Mesothelial cell of epicardium (in vitro differentiated cells): ENCODE results near the gene PPIP5K1. TPM values are rescaled to one million over a fixed set of nuclear protein-coding genes. Genes with fewer than 3 reads are reported as not detected.

Source experiments
- DNase-seq, 2 experiments: peaks; one replicate each; pipeline ENCODE4 v3.0.0; 2021; ENCODE audit warnings: low spot score in 2 of 2; ENCODE audit not compliant: unreplicated experiment in 2 of 2
- H3K27ac Mint-ChIP-seq: 2 replicates; pipeline ENCODE4 v1.8.0; 2021; ENCODE audit warnings: mixed read lengths
- H3K27me3 Mint-ChIP-seq: 2 replicates; pipeline ENCODE4 v1.8.0; 2021; ENCODE audit warnings: low read depth, mixed read lengths
- H3K36me3 Mint-ChIP-seq: 2 replicates; pipeline ENCODE4 v1.8.0; 2021; ENCODE audit warnings: mixed read lengths
- H3K4me1 Mint-ChIP-seq: 2 replicates; pipeline ENCODE4 v1.8.0; 2021; ENCODE audit warnings: mixed read lengths
- H3K4me3 Mint-ChIP-seq: 2 replicates; pipeline ENCODE4 v1.8.0; 2021; ENCODE audit warnings: mild to moderate bottlenecking, moderate library complexity, mixed read lengths
- H3K9me3 Mint-ChIP-seq: 2 replicates; pipeline ENCODE4 v1.8.0; 2021; ENCODE audit warnings: mixed read lengths
- total RNA-seq: library from RNA; stranded (reverse); gene quantifications from 3 replicates; pipeline ENCODE4 v1.2.1, GENCODE V29; 2021
- TF ChIP-seq, protein P1 (sequence below): fragments of 200-600 bp; sonication (generic); IDR thresholded peaks from one replicate; pipeline ENCODE4 v1.5.0; 2021; ENCODE audit warnings: antibody characterized with exemption; ENCODE audit not compliant: unreplicated experiment

PPIP5K1 gene
- total RNA-seq, 1 donor from 2014 or later: 56.0 TPM

GRCh38 chr15:43484455-43484854, 105.6 kb downstream of the PPIP5K1 start:
- Mint-ChIP-seq H3K9me3 (no peaks in the 10 kb centered on the region), H3K36me3 (peaks cover 52% of the 10 kb centered on the region), H3K27ac (peak overlapping the region; percentile 17), H3K4me3 (no peak overlapping the region), H3K4me1 (peaks cover 4% of the 10 kb centered on the region), H3K27me3 (no peaks in the 10 kb centered on the region)
- TF ChIP-seq, protein P1, sequence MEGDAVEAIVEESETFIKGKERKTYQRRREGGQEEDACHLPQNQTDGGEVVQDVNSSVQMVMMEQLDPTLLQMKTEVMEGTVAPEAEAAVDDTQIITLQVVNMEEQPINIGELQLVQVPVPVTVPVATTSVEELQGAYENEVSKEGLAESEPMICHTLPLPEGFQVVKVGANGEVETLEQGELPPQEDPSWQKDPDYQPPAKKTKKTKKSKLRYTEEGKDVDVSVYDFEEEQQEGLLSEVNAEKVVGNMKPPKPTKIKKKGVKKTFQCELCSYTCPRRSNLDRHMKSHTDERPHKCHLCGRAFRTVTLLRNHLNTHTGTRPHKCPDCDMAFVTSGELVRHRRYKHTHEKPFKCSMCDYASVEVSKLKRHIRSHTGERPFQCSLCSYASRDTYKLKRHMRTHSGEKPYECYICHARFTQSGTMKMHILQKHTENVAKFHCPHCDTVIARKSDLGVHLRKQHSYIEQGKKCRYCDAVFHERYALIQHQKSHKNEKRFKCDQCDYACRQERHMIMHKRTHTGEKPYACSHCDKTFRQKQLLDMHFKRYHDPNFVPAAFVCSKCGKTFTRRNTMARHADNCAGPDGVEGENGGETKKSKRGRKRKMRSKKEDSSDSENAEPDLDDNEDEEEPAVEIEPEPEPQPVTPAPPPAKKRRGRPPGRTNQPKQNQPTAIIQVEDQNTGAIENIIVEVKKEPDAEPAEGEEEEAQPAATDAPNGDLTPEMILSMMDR: no peak
- DNase-seq: no peak

Other genes starting within 250 kb of the PPIP5K1 start
- 32.1 to 35.5 TPM (median 33.7 TPM) in 3 replicates for gene ZSCAN29, start 219.2 kb downstream of the PPIP5K1 start, total RNA-seq
- 25.4 to 29.1 TPM (median 26.3 TPM) in 3 replicates for gene TUBGCP4, start 219.1 kb downstream of the PPIP5K1 start, total RNA-seq
- 103 to 112 TPM (median 108 TPM) in 3 replicates for gene TP53BP1, start 97.1 kb downstream of the PPIP5K1 start, total RNA-seq
- 13.7 to 13.9 TPM (median 13.7 TPM) in 3 replicates for gene MAP1A, start 72.6 kb downstream of the PPIP5K1 start, total RNA-seq
- gene CKMT1B, start 3.8 kb upstream of the PPIP5K1 start, total RNA-seq: 0.20 to 0.44 TPM in 2 of 3 replicates, not detected in the other
- 2.1 to 2.9 TPM (median 2.7 TPM) in 3 replicates for gene STRC, start 28.6 kb upstream of the PPIP5K1 start, total RNA-seq
- 6.6 to 11.2 TPM (median 7.8 TPM) in 3 replicates for gene CATSPER2, start 58.6 kb upstream of the PPIP5K1 start, total RNA-seq
- 0.29 to 0.42 TPM in 2 of 3 replicates, not detected in the other for gene CKMT1A, start 103.7 kb upstream of the PPIP5K1 start, total RNA-seq
- gene PDIA3, start 156.2 kb upstream of the PPIP5K1 start, total RNA-seq: 448 to 452 TPM (median 448 TPM) in 3 replicates
- gene ELL3, start 186.8 kb upstream of the PPIP5K1 start, total RNA-seq: 0.69 to 1.2 TPM (median 0.90 TPM) in 3 replicates
- 539 to 557 TPM (median 540 TPM) in 3 replicates for gene SERF2, start 202.1 kb upstream of the PPIP5K1 start, total RNA-seq
- 0.09 to 0.20 TPM (median 0.18 TPM) in 3 replicates for gene SERINC4, start 210.0 kb upstream of the PPIP5K1 start, total RNA-seq
- gene HYPK, start 210.4 kb upstream of the PPIP5K1 start, total RNA-seq: 15.6 to 21.3 TPM (median 18.6 TPM) in 3 replicates
- gene MFAP1, start 234.5 kb upstream of the PPIP5K1 start, total RNA-seq: 27.7 to 31.2 TPM (median 30.9 TPM) in 3 replicates
- 7.8 to 8.0 TPM (median 7.8 TPM) in 3 replicates for gene WDR76, start 236.8 kb upstream of the PPIP5K1 start, total RNA-seq